HG03135 (cell line): ENCODE results near the gene RPUSD4.

ENCODE experiments used
- ATAC-seq: cut with Tn5 transposase; IDR thresholded peaks from one replicate; pipeline ENCODE4 v1.9.1; 2021; ENCODE audit warnings: mild to moderate bottlenecking, moderate library complexity; ENCODE audit not compliant: unreplicated experiment

The RPUSD4 gene

DNA sequence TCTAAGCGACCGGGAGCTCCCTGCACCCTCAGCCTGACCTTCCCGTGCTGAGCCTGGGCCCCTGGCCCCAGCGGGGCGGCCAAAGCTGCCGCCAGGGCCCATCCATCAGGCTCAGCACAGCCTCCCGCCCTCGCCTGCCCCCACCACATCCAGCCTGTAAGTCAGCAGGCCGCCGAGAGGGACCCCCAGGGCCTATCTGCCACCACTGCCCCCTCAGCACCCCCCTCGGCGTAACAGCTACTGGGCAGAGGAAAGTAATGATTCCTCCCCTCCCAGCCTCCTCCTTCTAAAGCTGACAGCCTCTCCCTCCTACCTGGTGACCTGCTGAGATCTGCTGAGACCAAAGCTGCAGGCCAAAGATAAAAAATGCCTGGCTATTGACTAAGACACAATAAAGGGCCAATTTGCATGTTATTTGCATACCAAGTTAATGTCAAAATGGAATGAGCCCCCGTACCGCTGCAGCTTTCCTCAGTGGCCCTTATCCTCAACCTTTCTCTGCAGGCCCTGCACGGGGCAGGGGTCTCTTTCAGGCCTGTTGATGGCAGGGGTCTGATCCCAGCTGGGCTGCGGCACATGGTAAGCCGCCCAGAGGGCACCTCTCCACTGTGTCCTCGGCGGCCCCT is 51.6 kb downstream of the RPUSD4 start:
- no peak for ATAC-seq

DNA sequence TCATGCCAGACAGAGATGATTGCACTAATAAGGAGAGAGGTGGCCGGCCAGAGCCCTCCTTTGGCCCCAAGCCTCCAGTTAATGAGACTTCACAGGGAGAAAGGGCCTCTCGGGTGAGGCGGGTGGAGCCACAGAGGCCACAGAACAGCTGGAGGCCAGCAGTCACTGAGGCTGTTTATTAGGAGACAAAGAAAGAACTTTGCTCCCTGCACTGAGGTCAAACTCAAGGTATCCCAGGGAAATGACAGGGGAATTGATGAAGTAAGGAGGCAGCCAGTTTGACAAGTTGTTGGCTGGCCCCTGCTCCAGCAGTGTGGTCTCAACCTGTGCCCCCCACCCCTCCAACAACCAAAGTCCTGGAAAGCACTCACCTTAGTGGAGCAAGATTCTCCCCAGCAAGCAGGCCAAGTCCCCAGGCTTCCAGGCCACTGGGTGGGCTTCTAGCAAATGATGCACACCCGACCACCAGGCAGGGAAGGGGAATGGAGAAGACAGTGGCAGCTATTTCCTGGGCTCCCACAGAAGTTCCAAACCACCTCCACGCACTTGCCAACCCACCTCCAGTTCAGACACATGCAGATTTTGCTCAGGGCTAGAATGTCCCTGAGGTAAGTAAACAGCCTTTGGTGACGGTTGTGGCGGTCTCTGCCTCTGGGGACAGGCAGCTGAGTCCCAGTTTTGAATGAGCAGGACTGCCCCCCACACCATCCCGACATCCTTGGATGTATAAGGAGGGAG is 53.2 kb downstream of the RPUSD4 start:
- no peak for ATAC-seq

DNA sequence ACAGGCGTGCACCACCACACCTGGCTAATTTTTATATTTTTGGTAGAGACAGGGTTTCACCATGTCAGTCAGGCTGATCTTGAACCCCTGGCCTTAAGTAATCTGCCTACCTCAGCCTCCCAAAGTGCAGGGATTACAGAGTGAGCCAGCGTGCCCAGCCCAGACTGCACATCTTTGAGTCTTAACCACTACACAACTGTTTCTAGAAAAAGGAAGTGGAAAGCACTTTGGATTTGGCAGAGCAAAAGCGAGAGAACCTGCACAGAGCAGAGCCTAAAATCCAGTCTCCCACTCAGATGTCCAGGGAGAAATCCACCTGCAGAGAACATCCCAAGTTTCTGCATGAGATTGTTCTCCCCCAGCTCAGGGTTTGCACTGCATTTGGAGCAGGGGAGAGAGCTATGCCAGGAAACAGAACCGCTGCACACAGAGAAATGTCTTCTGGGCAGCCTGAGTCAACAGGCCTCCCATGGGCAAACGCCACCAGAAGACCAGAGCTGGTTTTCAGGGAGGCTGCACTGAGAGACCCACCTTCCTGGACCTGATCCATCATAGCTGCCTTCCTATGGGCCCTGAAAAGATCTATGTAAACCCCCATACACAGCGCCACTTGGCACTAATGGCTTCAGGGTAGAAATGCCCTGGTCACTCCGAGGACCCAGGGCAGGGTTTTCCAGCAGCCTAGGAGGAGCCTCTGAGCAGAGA is 54.0 kb downstream of the RPUSD4 start:
- no peak for ATAC-seq

DNA sequence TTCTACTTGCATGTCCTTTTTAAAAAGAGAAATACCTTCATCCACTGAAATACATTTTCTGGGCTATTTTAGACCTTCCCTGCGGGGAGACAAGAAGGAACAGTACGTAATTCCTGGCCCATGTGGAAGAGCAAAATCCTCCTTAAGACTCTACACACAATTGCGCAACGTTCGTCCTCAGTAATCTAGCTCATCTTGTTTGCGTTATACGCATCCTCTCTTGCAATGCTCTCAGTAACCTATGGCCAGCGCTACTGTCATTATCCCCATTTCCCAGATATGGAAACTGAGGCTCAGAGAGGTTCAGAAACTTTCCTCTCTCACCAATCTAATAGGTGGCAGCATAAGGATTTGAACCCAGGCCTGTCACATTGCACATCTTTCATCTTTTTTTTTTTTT is 54.6 kb downstream of the RPUSD4 start:
- ATAC-seq, result no peak

DNA sequence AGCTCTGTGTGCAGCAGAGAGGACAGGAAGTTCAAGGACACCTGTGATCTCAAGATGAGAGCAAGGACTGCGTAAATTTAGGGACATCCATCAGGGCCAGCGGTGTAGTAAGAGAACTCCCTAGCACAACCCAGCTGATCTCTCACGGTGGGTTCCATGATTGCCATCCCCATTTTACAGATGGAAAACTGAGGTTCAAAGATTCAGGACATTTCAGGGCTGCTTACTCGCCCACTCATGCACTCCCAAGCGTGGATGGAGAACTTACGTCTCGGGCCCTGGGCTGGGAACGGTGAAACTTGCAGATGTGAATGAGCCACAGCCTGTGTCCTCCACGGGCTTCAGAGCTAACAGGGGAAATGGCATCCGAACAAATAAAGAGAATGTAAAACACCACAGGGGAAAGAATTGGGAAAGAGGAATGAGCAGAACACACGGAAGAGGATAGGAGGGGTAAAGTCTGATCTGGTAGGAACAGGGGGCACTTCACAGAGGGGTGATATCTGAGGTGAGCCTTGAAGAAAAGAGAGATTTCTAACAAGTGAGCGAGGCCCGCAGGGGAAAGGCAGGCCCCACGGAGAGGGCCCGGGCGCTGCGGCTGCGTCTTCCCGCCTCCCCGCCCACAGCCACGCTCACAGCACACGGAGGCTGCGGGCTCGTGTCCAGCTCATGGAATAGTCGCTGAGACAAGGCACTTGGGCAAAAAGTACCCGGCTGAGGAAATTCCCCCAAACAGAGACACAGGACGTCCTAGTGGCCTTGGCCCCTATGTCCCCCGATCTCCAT is 55.9 kb downstream of the RPUSD4 start:
- ATAC-seq, result no peak

DNA sequence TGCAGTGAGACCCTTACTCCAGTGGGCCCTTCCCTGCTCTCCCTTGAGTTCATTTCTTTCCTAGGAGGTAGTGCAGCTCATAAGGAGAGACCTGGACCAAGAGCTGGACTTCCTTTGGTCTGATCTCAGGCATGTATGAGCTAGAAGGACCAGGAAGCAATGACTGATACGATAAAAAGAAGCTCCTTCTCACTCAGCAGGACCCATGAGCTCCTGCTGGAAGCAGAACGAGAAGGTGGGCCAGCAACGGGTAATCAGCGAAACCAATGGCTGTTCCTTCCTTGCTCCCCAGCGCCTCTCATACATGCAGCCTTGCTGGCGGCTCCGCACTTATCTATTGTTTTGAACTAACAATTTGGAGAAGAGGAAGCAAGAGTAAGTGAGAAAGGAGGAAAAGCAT is 56.8 kb downstream of the RPUSD4 start:
- no peak for ATAC-seq

DNA sequence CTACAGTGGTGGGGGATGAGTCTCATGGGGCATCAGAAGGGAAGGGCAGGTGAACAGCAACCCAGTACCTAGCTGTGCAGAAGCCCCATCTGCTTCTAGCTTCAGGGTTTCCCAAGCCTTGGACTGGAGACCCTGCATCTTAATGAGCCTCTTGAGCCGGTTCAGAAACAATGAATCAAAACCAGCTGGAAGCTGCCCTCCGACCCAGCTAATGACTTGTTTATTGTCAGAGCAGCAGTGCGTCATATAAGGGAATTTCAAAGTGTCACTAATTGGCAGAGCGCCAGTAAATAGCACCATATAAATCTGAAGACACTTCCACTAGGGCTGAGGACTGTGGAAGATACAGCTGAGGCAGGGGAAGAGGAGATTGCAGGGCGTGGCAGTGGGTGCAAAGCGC is 57.5 kb downstream of the RPUSD4 start:
- no peak for ATAC-seq

DNA sequence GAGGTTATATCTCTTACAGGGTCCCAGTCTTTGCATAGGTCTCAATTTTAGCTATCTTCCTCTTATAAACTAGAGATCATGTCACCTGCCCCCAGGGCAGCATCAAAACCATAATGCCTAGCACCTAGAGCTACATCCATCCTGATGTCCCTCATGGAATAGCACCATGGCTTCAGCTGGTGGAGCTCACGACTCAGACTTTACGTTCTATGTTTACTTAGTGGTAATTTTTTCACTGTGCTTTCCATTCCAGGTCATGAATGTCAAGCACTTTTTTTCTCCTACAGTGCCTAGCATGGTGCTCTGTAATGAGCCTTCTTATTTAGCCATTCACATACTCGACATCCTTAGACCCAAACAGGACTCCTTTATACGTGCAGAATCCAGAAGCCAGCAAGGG is 58.4 kb downstream of the RPUSD4 start:
- no peak for ATAC-seq

DNA sequence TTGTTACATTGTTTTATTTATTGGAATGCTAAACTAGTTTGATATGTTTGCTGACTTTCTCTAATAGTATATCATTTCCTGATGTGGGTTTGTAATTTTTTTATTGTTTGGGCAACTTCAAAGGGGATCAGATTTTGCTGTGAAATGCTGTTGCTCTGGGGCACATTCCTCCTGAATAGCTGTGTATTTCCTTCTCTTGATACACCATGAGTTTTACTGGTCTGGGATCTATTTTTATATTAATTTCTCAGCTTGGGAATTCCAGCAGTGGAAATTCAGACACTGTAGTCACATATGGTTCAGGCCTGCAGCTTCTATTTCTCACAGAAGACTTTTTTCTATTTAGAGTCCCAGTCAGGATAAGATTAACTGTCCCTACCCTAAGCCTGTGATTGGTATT is 58.9 kb downstream of the RPUSD4 start:
- ATAC-seq, result no peak

DNA sequence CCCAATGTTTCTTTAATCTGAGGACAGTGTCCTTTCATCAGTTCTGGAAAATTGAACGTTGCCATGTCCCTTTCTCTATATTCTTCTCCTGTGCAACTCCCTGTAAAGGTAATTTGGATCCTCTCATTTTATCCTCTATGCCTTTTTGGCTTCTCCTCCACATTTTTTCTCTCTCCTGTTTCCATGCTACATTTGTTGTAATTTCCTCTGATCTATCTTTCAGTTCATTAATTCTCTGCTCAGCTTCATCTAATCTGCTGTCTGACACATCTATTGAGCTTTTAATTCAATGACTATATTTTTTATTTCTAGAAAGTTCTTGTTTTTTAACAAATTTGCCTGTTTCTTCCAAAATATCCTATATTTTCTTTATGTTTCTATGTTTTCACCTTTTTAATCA is 59.3 kb downstream of the RPUSD4 start:
- ATAC-seq, result no peak
